Fibroblast of gingiva (primary cell): Measurements from ENCODE around the gene CHMP5.
A peak's percentile ranks its signal among the peaks of the same experiment; 100 is the strongest.

ENCODE experiments used
- DNase-seq: peaks from one replicate; pipeline ENCODE4 v3.0.0-alpha.2; 2011; ENCODE audit warnings: low read depth

CHMP5 gene

DNA sequence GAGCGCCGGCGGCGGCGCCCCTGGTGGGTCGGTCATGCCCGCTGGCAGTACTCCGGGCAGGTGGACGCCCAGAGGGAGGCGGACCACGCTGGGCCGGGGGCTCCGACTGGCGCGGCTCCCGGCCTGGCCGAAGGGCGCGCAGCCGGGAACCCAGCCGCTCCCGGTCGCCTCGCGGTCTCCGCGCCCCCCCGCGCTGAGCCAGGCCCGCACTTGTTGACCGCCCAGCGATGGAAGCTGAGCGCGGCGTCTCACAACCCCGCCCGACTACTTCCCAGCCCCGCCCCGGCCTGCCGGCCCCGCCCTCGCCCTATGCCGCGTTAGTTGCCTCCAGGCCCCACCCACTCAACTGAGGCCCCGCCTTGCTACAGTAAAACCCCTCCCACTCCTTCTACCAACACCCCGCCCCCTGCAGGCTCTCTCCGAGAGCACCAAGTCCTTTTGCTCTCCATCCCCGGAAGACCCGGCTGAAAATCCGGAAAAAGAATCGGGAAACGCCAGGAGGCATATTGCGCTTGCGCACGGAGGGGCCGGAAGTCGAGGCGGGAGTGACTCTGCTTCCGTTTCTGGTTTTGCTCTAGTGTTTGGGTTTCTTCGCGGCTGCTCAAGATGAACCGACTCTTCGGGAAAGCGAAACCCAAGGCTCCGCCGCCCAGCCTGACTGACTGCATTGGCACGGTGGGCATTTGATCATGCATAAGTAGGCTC, at the start of gene CHMP5, which contains the start of gene BAG1:
Gene CHMP5, plus strand, starts transcription at position 577 of the 705 bp plus-strand sequence. Its CDS starts 30 bp downstream, at position 607.
Gene BAG1, minus strand, starts transcription at position 236 of the 705 bp plus-strand sequence.
- peak; percentile 99 for DNase-seq

DNA sequence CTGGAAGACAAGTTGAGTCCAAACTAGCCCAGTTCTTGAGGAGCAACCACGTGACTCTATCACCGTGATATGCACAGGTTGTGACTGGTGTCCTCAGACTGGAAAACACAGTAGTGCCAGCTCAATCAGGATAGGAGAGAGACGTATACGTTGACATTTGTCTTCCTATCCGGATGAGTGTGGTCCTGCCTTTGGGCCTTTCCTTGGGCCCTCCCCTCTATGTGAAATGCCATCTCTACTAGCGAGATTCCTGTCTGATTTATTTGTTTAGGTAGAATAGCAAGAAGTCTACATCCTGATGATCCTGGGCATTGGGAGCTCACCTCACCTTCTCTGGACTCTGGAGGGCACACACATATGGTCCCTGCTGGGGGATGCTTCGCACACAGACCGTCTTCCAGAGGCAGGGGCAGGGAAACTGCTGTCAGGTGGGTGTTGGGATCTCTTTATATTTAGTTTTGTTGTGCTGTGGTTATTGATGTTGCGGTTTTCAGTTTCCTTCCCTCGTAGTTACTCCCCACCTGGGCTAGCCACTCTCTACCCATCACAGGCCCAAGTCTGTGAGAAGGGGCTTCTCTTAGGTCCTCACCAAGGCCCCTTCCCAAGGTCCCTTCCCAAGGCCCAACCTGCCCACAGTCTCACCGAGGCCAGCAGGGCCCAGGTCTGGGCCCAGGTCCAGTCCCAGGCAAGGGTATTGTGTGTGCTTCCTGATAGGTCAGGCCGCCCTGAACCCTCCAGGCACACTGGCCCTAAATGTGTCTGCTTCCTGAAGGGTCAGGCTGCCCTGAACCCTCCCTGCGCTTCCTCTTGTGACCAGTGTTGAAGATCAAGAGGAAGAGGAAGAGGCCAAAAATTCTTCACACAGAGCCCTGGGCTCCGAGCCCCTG, 43.9 kb upstream of the CHMP5 start:
- no peak for DNase-seq

DNA sequence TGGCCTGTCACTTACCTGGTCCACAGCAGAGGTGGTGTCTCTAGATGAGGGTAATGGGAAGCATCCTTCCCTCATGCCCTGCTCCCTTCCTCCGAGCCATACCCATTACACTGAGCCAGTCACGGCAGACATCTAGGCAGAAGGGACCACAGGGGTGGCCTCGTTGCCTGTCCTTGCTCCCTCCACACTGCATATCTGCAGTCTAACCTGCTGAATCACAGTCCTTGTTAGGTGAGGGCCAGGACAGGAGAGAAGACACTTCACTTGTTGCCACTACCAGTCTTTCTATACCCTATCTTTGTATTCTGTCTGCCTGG, 43.3 kb upstream of the CHMP5 start:
- DNase-seq = no peak

DNA sequence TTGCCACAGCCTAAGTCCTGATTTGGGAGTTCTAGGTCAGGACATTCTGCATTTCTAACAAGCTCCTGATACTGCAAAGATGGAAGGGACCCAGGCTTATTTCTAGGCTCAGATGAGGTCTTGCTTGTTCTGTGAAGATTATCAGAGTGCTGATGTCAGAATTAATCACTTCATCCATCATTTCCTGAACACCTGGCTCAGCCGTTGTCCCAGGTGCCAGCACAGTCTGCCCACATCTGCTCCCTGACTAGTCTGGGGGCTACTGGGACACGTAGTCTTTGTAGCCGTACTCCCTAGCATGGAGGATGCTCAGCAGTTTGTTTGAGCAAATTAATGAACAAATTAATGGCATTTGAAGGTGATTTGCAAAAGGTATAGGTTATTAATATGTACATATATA, 42.8 kb upstream of the CHMP5 start:
- DNase-seq = no peak

DNA sequence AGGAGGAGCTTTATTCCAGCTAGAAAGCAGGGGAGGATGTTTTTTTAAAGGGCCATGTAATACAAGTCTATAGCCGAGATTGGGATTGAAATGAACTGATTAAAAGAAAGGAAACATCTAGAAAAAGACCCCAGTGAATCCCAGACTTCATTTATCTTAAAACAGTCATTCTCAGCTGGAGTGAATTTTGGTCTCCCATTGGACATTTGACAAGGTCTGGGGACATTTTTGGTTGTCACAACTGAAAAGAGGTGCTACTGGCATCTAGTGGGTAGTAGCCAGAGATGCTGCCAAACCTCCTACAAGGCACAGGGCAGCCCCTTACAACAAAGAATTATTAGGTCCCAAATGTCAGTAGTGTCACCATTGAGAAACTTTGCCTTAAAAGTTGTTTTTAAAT, 41.2 kb upstream of the CHMP5 start:
- no peak for DNase-seq

DNA sequence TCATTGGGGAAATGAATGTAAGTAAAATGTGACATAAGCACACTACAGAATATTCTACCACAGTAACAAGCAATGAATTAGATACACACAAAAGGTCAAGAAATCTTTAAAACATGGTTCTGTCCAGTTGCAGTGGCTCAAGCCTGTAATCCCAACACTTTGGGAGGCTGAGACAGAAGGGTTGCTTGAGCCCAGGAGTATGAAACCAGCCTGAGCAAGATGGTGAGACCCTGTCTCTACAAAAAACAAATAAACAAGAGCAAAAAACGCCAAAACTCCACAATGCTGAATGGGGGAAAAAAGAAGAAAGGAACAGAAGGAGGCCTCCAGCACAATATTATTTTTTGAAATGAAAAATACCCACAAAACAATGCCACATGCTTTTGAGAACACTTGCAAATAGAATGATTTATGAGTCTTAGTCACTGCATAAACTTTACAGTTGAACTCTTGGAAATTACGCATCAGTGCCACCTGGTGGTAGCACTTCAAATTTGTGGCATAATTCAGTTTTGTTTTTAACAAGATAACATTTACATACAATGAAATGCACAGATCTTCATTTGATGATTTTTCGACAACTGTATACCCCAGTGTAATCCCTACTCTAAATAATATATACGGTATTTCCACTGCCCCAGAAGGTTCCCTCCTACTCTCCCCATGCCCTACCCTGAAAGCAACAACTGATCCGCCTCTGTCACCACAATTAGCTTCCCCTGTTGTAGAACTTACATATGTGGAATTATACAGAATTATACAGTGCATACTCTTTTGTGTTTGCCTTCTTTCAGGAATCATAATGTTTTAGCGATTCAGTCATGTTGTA, 39.3 kb upstream of the CHMP5 start:
- DNase-seq = peak; percentile 64

DNA sequence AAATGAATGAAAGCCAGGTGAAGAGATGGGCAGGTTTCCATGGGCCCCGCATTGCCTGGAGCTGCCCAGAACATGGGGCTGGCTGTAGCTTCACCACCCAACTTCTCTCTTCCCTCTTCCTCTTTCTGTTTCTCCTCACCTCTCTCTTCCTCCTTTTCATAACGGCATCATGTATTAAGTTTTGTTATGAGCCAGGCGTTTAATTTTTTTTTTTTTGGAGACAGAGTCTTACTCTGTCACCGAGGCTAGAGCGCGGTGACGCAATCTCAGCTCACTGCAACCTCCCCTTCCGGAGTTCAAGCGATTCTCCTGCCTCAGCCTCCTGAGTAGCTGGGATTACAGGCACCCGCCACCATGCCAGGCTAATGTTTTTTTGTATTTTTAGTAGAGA, 37.8 kb upstream of the CHMP5 start:
- DNase-seq = no peak

DNA sequence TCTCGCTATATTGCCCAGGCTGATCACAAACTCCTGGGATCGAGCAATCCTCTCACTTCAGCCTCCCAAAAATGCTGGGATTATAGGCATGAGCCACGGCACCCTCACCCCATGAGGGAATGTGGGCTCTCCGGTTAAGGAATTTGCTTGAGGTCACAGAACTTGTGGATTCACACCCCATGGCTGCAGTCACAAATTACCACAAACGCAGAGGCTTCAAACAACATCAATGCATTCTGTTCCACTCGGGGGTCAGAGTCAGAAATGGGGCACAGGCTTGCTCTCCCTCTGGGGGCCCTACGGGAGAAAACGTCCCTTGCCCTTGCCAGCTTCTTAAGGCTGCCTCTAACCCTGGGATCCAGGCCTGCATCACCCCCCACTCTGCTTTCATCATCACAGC, 37.1 kb upstream of the CHMP5 start:
- no peak for DNase-seq

DNA sequence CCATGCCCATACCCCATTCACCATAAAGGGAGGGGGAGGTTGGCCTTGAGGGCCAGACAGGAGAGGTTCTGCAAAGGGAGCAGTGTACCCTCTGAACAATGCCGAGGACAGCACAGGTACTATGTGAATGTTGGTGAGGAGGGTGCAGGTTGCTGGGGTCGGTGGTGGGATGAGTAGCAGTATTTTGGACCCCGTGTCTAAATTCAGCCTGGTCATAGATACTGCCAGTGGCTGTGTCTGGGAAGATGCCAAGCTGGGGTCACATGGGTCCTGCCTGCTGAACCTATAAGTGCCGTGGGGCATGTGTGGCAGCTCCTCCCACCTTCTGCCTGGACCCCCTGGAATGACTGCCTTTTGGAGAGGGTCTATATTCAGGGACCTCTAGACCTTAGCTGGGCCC, 36.2 kb upstream of the CHMP5 start:
- no peak for DNase-seq

DNA sequence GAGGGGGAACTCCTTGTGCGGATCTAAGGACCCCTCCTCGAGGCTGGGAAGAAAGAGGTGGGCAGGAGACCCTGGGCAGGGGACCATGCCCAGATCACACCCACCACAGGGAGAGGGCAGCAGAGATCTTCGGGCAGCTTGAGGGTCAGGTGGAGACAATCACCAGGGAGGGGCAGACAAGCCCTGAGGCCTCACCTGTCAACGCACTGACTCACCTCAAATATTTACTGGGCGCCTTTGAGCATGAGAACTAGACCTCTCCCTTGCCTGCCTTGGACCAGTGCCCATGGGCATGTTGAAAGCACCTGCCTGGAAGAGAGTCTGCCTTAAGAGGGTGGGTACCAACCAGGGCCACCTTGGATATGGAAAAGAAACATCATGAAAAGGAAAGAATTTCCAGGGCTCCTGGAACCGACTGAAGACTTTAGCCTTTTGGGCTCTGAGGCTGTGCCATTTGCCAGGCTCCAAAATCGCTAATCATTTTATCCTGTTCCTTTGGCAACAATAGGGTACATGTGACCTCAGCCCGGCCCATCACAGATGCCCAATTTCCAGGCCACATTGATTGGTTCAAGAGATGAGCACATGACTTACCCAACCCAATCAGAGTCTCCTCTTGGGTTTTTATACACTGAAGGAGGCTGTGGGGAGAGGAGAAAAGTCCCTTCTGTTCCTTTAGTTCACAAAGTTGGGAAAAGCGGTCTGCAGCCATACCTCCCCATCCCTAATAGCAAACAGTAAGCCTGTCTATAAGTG, 35.3 kb upstream of the CHMP5 start:
- no peak for DNase-seq

DNA sequence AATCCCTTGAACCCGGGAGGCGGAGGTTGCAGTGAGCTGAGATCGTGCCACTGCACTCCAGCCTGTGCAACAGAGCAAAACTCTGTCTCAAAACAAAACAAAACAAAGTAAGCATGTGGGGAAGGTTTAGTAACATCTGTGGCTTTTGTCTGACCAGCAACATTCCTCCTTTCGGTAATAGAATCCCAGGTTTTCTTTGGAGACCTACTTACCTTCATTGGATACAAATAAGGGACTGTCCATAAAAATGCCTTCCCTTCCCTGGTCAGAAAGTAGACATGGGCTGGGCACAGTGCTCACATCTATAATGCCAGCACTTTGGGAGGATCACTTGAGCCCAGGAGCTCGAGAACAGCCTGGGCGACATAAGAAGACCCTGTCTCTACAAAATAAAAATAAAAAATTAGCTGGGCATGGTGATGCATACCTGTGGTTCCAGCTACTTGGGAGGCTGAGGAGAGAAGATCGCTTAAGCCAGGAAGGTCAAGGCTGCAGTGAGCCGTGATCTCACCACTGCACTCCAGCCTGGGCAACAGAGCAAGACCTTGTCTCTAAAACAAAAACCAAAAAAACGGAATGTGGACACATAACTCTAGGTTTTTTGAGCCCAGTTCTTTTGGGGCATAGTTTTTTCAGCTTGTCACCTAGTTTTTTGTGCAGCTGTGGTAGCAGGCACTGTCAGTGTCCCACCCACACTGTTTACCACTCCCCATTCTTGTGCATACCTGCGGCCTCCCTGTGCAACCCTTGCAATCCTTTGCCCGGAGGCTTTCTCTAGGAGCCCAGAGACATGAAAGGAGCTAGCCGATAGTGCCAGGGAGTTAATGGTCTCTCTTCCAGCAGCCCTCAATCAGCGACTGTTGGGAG, 33.9 kb upstream of the CHMP5 start:
- DNase-seq = no peak

DNA sequence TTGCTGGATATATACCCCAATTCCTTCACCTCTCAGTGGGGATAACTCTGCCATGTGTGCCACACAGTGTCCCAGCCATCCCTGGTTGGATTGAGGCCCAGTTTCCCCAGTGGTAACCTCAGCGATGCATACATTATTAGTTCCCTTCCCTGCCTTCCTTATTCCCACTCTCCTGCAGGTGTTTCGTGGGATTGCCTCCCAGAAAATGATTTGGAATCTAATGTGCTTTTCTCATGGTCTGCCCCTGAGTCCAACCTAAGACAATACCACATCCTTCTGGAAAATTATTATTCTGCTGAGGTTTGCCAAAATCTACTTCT, 33.3 kb upstream of the CHMP5 start:
- no peak for DNase-seq

DNA sequence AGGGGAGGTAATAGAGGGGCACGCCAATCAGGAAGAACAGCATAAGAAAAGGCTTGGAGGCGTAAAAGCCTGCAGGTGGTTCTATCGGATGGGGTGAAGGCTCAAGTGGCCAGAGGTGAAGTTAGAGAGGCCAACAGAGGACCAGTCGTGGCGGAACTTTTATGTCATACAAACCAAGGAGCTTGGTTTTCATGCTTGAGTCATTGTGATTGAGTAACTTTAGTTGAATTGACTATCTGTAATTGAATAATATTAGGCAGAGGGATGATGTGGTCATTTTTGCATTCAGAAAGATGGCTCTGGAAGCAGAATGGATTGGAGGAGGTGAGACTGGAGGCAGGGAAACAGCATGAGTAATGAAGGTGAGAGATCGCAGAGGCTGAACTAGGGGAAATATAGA, 32.0 kb upstream of the CHMP5 start:
- no peak for DNase-seq

DNA sequence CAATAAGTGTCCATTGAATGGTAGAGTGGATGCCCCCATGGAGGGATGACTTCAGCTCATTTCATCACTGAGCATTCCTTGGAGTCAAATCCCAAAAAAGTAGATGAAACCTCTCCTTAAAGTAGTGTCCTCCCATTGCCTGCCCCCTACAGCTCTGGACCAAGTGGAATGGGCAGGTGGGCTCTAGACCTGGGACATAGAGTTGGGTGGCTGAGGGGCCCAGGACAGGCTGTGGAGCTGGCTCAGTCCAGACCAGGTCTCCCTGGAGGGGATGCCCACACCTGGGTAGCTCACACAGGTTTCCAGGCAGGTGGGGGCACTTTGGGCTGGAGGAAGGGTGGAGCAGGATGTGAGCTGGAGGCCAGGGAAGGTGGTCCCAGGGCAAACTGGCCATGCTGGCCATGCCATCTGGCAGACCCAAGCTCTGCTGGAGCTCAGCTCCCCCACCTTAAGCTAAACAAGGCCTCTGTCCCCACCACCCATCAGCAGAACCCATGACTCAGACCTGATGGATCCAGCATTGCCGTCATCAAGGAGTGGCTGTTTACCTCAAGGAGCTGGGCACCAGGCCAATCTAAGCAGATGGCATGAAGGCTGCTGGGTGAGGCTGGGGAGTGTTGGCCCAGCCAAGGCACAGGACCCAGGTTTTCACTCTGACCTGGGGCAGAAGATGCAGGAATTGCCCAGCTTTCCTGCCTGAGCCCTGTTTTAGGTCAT, 31.1 kb upstream of the CHMP5 start:
- DNase-seq = peak; percentile 78

DNA sequence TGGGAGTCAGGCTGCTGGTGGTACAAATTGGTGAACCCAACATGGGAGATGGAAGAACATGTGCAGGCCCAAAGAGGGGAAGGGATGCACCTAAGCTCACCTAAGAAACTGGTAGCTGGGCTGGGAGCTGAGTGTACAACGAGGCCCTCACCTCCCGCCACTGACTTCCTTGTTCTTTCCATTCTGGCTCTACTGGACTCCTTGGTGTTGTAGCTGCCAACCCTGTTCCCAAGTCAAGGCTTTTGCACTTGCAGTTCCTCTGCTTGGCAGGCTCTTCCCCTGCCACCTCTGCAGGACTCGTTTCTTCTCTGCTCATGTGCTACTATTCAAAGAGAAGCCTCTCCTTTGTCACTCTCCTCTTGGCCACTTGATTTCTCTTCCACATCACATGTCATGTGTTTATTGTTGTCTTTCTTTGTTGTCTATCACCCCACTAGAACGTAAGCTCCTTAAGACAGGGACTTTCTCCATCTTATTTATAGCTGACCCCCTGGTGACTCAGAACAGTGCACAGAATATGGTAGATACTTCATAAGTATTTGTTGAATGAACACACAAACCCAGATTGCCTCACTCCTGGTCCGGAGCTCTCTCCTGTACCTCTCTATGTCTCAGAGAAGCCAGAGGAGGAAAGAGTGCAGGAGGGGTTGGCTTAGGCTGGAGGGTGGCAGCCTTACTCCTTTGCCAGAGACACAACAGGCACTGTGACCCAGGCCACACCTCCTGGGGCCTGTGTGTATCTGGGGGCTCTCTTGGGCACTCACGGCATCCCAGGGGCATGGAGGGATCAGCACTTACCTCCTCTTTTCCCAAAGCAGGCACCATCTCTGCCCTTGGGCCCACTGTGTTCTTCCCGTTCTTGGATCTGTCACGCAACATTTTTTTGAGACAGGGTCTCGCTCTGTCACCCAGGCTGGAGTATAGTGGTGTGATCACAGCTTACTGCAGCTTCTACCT, 30.1 kb upstream of the CHMP5 start:
- no peak for DNase-seq

DNA sequence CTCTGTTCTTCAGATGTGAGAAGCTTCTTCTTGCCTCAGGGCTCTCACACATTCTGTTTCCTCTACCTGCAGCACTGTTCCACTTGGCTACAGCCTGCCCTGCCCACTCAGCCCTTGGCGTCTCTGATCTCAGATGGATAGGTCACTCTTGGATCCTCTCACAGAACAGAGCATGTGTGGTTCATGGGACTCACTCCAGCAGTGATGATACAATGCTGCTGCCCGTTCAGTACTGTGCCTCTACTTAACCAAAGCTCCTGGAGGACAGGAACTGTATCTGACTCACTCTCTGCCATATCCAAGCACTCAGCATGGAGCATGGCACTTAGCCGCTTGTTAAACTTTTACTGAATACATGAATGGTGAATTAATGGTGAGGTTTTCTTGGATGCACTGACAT, 28.3 kb upstream of the CHMP5 start:
- no peak for DNase-seq

DNA sequence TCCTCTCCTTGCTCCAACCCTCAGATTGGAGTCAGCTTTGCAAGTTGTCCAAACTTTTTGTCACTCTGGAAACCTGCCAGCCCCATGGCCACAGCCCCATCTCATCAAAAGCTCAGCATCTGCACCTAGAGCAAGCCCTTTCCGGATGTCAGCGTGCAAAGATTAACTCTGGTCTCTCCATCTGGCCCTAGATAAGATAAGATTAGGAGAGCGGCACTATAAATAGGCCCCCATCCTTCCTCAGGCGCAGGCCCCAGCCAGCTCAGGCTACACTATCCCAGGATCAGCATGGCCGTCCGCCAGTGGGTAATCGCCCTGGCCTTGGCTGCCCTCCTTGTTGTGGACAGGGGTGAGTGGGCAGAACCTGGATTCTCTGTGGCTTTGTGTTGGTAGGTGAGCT, 24.9 kb upstream of the CHMP5 start, which contains the start of gene SPINK4:
Gene SPINK4, plus strand, starts transcription at position 247 of the 400 bp plus-strand sequence. Its CDS starts 42 bp downstream, at position 289.
- DNase-seq = no peak

DNA sequence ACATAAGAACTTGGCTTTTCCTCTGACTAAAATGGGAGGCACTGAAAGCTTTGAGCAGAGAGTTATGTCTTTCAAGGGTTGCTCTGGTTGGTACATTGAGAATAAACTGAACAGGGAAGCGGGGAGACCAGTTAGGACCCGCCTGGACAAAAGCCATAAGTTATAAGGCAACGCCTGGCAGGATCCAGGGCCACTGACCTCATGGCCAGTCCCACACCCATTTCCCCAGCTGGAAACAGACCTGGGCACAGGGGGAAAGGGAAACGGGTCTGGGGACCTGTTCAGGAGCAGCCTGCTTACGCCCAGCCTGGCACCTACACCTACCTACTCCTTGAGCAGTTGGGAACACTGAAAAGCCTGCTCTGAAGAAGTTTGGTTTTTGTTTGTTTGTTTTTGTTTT, 23.6 kb upstream of the CHMP5 start:
- DNase-seq = no peak

DNA sequence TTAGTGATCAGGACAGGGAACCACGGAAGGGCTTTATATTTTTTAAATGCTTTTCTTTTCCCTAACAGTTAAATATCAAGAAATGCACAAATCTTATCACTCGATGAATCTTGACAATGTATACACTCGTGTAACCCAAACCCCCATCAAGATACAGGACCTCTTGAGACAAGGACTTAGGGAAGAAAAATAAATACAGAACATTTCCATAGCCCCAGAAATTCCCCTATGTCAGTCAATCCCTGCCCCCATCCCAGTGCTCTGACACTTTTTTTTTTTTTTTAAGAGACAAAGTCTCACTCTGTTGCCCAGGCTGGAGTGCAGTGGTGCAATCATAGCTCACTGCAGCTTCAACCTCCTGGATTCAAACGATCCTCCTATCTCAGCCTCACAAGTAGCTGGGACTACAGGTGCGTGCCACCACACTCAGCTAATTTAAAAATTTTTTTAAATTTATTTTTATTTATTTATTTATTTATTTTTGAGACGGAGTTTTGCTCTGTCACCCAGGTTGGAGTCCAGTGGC, 22.2 kb upstream of the CHMP5 start:
- no peak for DNase-seq
